ENCODE data around the gene ITGAE.

DNA sequence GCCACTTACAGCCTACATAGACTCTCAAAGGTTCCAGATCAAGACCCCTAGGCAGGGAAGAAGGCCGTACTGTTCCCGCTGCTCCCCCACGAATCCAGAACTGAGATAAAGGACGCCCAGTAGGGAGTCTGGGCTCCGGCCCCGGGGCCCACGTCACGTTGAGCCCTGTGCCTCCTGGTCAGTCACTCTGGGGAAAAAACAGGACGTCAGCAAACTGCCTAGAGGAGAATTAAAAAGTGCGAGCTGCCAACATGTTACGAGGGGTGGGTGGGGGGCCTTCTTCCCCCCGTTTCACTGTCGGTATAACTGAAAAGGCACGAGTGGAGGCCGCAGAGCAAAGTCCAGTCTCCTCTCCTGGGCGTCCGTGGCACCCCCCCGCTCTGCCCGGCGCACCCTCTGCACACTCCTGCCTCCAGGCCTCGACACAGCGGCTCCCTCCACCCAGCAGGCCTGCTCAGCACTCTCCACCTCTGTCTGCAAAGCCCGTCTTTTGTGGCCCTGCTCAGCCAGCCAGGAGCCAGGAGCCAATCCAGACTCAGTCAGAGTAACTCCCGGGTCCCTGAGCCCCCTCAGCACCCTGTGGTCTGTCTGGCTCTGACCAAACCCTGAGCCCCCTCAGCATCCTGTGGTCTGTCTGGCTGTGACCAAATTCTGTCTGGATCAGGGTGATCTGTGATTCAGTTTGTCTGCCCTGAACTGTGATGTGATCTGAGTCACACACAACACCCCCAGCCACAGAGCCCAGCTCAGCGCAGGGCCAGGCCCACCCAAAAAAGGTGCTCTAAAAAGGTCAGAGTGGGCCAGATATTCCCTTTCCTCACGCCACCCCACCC is 6.2 kb downstream of the ITGAE start:
- TF ChIP-seq, protein P1, sequence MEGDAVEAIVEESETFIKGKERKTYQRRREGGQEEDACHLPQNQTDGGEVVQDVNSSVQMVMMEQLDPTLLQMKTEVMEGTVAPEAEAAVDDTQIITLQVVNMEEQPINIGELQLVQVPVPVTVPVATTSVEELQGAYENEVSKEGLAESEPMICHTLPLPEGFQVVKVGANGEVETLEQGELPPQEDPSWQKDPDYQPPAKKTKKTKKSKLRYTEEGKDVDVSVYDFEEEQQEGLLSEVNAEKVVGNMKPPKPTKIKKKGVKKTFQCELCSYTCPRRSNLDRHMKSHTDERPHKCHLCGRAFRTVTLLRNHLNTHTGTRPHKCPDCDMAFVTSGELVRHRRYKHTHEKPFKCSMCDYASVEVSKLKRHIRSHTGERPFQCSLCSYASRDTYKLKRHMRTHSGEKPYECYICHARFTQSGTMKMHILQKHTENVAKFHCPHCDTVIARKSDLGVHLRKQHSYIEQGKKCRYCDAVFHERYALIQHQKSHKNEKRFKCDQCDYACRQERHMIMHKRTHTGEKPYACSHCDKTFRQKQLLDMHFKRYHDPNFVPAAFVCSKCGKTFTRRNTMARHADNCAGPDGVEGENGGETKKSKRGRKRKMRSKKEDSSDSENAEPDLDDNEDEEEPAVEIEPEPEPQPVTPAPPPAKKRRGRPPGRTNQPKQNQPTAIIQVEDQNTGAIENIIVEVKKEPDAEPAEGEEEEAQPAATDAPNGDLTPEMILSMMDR (conservative IDR thresholded peaks at IDR 0.05; ENCODE audit: low read depth in 2 of 2) = no peak
- TF ChIP-seq, protein P2, sequence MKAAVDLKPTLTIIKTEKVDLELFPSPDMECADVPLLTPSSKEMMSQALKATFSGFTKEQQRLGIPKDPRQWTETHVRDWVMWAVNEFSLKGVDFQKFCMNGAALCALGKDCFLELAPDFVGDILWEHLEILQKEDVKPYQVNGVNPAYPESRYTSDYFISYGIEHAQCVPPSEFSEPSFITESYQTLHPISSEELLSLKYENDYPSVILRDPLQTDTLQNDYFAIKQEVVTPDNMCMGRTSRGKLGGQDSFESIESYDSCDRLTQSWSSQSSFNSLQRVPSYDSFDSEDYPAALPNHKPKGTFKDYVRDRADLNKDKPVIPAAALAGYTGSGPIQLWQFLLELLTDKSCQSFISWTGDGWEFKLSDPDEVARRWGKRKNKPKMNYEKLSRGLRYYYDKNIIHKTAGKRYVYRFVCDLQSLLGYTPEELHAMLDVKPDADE (IDR thresholded peaks at IDR 0.05) = no peak
- TF ChIP-seq, protein P3, sequence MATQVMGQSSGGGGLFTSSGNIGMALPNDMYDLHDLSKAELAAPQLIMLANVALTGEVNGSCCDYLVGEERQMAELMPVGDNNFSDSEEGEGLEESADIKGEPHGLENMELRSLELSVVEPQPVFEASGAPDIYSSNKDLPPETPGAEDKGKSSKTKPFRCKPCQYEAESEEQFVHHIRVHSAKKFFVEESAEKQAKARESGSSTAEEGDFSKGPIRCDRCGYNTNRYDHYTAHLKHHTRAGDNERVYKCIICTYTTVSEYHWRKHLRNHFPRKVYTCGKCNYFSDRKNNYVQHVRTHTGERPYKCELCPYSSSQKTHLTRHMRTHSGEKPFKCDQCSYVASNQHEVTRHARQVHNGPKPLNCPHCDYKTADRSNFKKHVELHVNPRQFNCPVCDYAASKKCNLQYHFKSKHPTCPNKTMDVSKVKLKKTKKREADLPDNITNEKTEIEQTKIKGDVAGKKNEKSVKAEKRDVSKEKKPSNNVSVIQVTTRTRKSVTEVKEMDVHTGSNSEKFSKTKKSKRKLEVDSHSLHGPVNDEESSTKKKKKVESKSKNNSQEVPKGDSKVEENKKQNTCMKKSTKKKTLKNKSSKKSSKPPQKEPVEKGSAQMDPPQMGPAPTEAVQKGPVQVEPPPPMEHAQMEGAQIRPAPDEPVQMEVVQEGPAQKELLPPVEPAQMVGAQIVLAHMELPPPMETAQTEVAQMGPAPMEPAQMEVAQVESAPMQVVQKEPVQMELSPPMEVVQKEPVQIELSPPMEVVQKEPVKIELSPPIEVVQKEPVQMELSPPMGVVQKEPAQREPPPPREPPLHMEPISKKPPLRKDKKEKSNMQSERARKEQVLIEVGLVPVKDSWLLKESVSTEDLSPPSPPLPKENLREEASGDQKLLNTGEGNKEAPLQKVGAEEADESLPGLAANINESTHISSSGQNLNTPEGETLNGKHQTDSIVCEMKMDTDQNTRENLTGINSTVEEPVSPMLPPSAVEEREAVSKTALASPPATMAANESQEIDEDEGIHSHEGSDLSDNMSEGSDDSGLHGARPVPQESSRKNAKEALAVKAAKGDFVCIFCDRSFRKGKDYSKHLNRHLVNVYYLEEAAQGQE (IDR thresholded peaks at IDR 0.05; ENCODE audit: unreplicated experiment) = no peak

All from GM23338 (cell line).